IPS-15b (cell line): ENCODE measurements around the gene SURF6.

Source experiments
- H3K27me3 ChIP-seq: one replicate; pipeline ENCODE4 v1.6.1; 2013; ENCODE audit warnings: low read length; ENCODE audit not compliant: control insufficient read depth, insufficient read depth
- H3K36me3 ChIP-seq: one replicate; pipeline ENCODE4 v1.6.1; 2013; ENCODE audit warnings: low read length; ENCODE audit not compliant: control insufficient read depth, insufficient read depth
- H3K4me1 ChIP-seq: one replicate; pipeline ENCODE4 v1.6.1; 2013; ENCODE audit warnings: mild to moderate bottlenecking, low read length; ENCODE audit not compliant: control insufficient read depth, insufficient read depth
- H3K4me3 ChIP-seq: one replicate; pipeline ENCODE4 v1.5.1; 2013; ENCODE audit warnings: low read depth, low read length
- H3K9ac ChIP-seq: one replicate; pipeline ENCODE4 v1.6.1; 2013; ENCODE audit warnings: low read depth, mild to moderate bottlenecking, low read length
- H3K9me3 ChIP-seq: one replicate; pipeline ENCODE4 v1.6.1; 2013; ENCODE audit warnings: mild to moderate bottlenecking, low read length; ENCODE audit not compliant: control insufficient read depth, insufficient read depth

SURF6 gene

DNA sequence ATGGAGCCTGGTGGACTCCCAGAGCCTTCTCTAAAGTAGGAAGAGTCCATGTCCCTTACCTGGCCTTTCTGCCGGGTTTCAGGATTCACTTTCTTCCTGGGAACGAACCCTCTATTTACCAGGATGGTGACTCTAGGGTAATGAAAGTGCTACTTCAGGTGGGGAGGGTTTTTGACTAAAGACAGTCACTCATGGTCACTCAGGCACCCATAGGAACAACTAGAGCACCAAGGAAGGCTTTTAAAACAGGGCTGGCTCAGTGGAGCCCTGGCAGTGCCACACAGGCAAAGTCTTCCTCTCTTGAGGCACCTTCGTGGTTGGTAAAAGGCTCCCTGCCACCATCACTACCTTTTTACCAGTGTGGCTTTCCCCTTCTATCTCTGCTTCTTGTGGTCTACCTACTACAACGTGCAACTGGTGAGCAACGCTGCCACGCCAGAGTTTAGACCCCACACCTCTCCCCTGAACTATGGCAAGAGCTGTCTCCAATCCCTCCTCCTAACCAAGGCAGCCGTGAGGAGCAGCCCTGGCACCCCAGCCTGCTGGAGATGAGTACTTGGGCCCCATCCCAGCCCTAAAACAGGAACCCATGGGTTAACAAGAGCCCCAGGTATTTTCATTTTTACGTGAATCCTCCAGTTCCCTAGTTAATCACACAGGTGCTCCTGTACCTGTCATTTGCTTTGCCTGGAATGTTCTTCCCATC is 16.8 kb upstream of the SURF6 start:
- H3K9me3 ChIP-seq, result no peaks in the 10 kb centered on the region
- peaks cover 44% of the 10 kb centered on the region for H3K36me3 ChIP-seq
- H3K4me3 ChIP-seq, result no peak overlapping the region
- H3K4me1 ChIP-seq, result no peaks in the 10 kb centered on the region
- H3K27me3 ChIP-seq, result no peaks in the 10 kb centered on the region
- H3K9ac ChIP-seq, result no peak overlapping the region

DNA sequence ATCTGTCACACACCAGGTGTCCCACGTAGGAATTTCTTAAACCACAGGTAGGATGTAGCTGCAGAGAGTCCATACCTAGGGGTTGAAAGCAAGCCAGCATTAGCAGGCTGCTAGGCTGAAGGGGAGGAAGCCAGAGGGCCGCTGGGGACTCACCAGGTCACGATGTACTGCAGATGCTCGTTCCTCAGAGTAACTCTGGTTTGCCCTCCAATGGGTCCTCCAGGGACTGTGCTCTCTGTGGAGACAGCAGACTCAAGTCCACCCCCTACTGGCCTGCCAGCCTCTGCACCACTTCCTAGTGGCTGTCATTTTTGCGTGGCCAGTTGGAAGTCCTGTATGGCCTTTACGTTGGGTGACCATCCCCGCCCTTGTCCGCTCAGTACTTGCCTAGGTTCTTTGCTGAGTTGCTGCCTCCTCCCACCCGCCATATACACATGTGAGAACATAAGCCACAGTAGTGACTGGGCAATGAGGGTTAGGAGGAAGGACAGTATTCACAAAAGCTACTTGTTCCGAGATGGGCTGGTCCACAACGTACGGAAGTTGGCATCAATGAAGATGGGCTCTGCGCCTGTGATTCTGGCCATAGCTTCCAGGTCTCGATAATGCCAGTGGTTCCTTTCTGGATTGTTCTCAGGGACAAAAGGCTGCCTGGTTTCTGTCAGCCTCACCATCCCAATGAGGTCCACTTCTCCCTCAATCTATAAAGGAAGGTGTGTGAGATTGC is 16.1 kb upstream of the SURF6 start:
- Histone ChIP-seq H3K27me3 (no peaks in the 10 kb centered on the region), H3K4me1 (no peaks in the 10 kb centered on the region), H3K9me3 (no peaks in the 10 kb centered on the region), H3K36me3 (peaks cover 42% of the 10 kb centered on the region), H3K9ac (no peak overlapping the region), H3K4me3 (no peak overlapping the region)

DNA sequence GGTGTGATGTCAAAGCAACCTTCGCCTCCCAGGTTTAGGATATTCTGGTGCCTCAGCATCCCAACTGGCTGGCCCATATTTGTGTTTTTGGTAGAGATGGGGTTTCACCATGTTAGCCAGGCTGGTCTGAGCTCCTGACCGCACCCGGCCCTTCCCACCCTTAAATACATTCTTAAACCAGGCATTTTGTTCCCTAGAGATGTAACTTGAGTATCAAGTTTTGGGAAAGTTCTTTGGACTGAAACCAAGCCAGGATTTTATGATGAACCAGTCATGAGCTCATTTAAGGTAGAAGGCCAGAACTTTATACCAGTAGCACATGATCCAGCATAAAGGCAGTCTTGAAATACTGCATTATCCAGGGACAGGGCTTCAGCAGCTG is 15.5 kb upstream of the SURF6 start:
- Histone ChIP-seq H3K4me1 (no peaks in the 10 kb centered on the region), H3K9me3 (no peaks in the 10 kb centered on the region), H3K4me3 (no peak overlapping the region), H3K27me3 (no peaks in the 10 kb centered on the region), H3K9ac (no peak overlapping the region), H3K36me3 (peaks cover 42% of the 10 kb centered on the region)

DNA sequence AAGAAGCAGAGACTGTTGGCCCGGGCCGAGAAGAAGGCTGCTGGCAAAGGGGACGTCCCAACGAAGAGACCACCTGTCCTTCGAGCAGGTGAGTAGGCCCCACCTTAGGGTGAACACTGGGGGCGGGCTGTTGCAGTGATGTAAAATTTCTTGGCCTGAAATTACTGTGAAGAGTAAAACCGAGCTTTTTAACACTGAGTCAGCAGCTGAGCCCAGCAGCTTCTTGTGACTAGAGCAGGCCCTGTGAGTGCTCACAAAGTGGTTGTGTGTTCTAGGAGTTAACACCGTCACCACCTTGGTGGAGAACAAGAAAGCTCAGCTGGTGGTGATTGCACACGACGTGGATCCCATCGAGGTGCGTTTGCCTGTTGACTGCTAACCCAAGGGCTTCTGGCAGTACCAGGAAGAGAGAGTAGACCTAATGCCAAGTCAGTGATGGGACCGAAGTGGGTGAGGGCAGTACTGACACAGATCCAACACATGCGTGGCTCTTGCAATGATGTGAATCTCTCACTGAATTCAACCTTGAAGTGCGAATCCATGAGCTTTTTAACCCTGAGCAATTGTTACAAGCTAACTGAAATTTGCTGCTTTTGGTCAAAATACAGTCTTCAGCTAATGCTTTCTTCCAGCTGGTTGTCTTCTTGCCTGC is 14.1 kb upstream of the SURF6 start:
- Histone ChIP-seq H3K4me3 (peak overlapping the region; percentile 99), H3K4me1 (no peaks in the 10 kb centered on the region), H3K27me3 (no peaks in the 10 kb centered on the region), H3K36me3 (peaks cover 55% of the 10 kb centered on the region), H3K9ac (no peak overlapping the region), H3K9me3 (no peaks in the 10 kb centered on the region)

DNA sequence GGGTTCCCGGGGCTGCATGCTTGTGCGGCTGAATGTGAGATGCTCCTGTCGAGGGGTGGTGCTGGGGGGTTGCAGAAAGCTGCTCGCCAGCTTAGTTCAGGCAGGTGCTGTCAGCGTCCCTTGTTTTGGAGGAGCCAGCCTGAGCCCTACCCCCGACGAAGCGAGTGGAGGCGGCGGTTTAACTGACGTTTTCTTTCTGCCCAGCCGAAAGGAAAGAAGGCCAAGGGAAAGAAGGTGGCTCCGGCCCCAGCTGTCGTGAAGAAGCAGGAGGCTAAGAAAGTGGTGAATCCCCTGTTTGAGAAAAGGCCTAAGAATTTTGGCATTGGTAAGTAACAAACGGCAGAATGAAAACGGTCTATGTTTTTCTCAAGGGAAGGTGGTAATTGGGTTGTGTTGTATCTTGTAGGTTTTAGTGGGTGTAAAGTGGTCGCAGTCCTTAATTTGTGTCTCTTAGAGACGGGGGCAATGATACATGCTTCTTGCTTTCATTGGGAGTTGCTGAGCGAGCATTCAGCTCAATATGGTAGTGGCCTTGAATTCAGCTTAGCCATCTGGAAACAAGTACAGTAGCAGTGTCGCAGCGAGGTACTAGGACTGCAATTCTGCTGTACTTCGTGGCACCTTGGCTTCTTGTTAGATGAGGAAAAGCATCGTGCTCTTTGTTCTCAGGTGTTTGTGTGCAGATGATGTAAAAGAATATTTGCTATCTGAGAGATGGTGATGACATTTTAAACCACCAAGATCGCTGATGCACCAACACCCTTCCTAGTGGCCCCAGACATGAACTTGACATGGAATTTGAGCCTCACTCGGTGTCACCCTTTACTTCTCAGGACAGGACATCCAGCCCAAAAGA is 13.0 kb upstream of the SURF6 start:
- no peaks in the 10 kb centered on the region for H3K27me3 ChIP-seq
- peak overlapping the region; percentile 99 for H3K4me3 ChIP-seq
- no peaks in the 10 kb centered on the region for H3K9me3 ChIP-seq
- no peaks in the 10 kb centered on the region for H3K4me1 ChIP-seq
- peaks cover 66% of the 10 kb centered on the region for H3K36me3 ChIP-seq
- H3K9ac ChIP-seq, result peak overlapping the region; percentile 100

GRCh38 chr9:133347985-133348717 is 12.2 kb upstream of the SURF6 start, which contains the start of the genes MED22 and RPL7A:
MED22 (minus strand) TSS chr9:133348131; CDS start chr9:133346662, 1,469 bp downstream.
RPL7A (plus strand) TSS chr9:133348218; CDS start chr9:133348244, 26 bp downstream.
- Histone ChIP-seq H3K4me3 (peak within 1 kb of the TSS; percentile 99), H3K36me3 (peaks cover 74% of the 10 kb centered on the region), H3K4me1 (no peaks in the 10 kb centered on the region), H3K27me3 (no peaks in the 10 kb centered on the region), H3K9me3 (no peaks in the 10 kb centered on the region), H3K9ac (peak within 1 kb of the TSS; percentile 100)

GRCh38 chr9:133347515-133347984 is 11.6 kb upstream of the SURF6 start:
- Histone ChIP-seq H3K36me3 (peaks cover 79% of the 10 kb centered on the region), H3K4me3 (peak overlapping the region; percentile 99), H3K4me1 (no peaks in the 10 kb centered on the region), H3K9me3 (no peaks in the 10 kb centered on the region), H3K9ac (peak overlapping the region; percentile 88), H3K27me3 (no peaks in the 10 kb centered on the region)

DNA sequence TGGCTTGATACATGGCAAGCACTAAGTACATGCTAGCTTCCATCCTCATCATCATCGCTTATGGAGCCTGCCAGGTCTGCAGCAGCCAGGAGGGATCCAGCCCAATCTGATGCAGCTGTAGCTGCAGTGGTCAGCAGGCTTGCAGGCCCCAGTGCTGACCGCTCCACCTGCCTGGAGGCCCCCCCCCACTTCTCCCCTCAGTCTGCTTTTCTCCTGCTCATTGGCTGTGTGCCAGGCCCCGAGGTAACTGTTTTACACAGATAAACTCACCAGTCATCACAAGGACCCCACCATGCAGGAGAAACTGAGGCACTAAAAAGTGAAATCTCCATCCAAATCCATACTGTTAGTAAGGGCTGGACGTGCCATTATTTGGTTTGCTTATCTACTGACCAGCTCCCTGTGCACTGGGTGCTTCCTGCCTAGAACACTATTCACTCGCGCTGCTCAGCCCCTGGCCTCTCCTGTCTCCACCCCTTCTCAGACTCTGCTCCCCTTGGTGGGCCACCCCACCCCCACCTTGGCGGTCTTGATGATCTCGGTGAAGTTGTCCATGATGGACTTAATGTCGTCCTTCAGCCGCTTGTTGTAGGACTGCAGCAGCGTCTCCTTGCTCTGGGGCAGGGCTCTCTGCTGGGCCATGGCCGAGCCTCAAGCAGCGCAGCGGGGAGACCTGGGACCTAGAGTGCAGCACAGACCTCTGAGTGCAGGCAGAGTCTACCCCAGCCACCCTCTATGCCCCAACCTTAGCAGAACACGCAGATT is 10.2 kb upstream of the SURF6 start:
- Histone ChIP-seq H3K4me3 (peak overlapping the region; percentile 99), H3K27me3 (no peaks in the 10 kb centered on the region), H3K9ac (peak overlapping the region; percentile 66), H3K9me3 (no peaks in the 10 kb centered on the region), H3K4me1 (no peaks in the 10 kb centered on the region), H3K36me3 (peaks cover 74% of the 10 kb centered on the region)

GRCh38 chr9:133345596-133345995 is 9.6 kb upstream of the SURF6 start:
- Histone ChIP-seq H3K9me3 (no peaks in the 10 kb centered on the region), H3K9ac (no peak overlapping the region), H3K4me3 (no peak overlapping the region), H3K36me3 (peaks cover 74% of the 10 kb centered on the region), H3K4me1 (no peaks in the 10 kb centered on the region), H3K27me3 (no peaks in the 10 kb centered on the region)

DNA sequence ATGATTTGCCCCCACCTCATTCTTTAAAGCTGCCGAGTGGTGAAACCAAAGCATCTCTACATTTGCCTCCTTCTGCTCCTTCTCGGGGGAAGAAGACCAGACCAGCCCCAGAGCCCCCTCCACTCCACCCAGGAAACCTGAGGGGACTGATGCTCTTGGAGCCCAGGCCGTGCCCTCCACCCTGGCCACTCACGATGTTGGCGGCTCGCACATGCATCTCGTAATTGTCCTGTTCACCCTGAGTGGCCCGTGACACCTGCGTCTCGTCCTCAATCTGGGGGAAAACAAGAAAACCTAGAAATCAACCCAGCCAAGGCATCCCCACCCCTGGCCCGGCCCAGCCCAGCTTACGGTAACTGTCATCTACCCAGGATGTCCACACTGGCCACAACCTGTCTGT is 9.0 kb upstream of the SURF6 start:
- H3K9me3 ChIP-seq, result no peaks in the 10 kb centered on the region
- H3K4me3 ChIP-seq, result no peak overlapping the region
- peaks cover 74% of the 10 kb centered on the region for H3K36me3 ChIP-seq
- H3K27me3 ChIP-seq, result no peaks in the 10 kb centered on the region
- H3K9ac ChIP-seq, result no peak overlapping the region
- H3K4me1 ChIP-seq, result no peaks in the 10 kb centered on the region
